A549 (cell line): Measurements from ENCODE around the gene ISCU. TPM values are rescaled to one million over a fixed set of nuclear protein-coding genes. Genes with fewer than 3 reads are reported as not detected.

Source experiments
- ATAC-seq, 2 experiments: fragments of 200-7000 bp in 1 of 2; fragments of >200 bp in 1 of 2; cut with Nextera tagmentation in 1 of 2; cut with Tn5 transposase in 1 of 2; 3 replicates each; pipeline versions ENCODE4 v1.8.0 to v1.9.1; 2018 to 2020; ENCODE audit warnings: mild to moderate bottlenecking in 1 of 2, moderate library complexity in 1 of 2
- CTCF ChIA-PET: fragments of 300-600 bp; sonication (Branson Sonifier 250); formaldehyde crosslinking; extraction: SDS; loops from one replicate; lab custom pipeline; 2021; ENCODE audit warnings: antibody characterized with exemption, inconsistent platforms; lab: Yijun Ruan, JAX
- POLR2A ChIA-PET: fragments of 350-600 bp; formaldehyde crosslinking; extraction: SDS; loops from one replicate; lab custom pipeline; 2021; ENCODE audit warnings: antibody characterized with exemption, inconsistent platforms; lab: Yijun Ruan, JAX
- DNase-seq, 2 experiments: peaks; one replicate each; pipeline versions ENCODE4 v3.0.0 to v3.0.0-alpha.2; 2011 to 2016; ENCODE audit warnings: low read depth in 1 of 2, low spot score in 1 of 2
- FAIRE-seq: peaks from 2 replicates; lab custom pipeline; 2011; peaks lifted over from hg19 to GRCh38; lab: Jason Lieb, UNC
- H3K27ac ChIP-seq, 2 experiments: fragments of >200 bp; sonication (Bioruptor Twin); formaldehyde crosslinking; 3 replicates each; pipeline ENCODE4 v1.5.1; 2016 to 2017
- H3K4me1 ChIP-seq: fragments of >200 bp; sonication (Bioruptor Twin); formaldehyde crosslinking; 3 replicates; pipeline ENCODE4 v1.6.1; 2016
- H3K4me2 ChIP-seq: fragments of >200 bp; sonication (Bioruptor Twin); formaldehyde crosslinking; 3 replicates; pipeline ENCODE4 v1.6.1; 2016
- H3K4me3 ChIP-seq: fragments of >200 bp; sonication (Bioruptor Twin); formaldehyde crosslinking; 3 replicates; pipeline ENCODE4 v1.5.1; 2016
- H3K9me3 ChIP-seq: fragments of >200 bp; sonication (Bioruptor Twin); formaldehyde crosslinking; 3 replicates; pipeline ENCODE4 v1.6.1; 2016
- ATOH8 ChIP-seq: fragments of 250-450 bp; sonication (Bioruptor Pico); IDR thresholded peaks from 2 replicates; pipeline ENCODE4 v1.5.0; 2020; ENCODE audit warnings: low read depth, mild to moderate bottlenecking, moderate library complexity
- BCL3 ChIP-seq: fragments of >200 bp; sonication (Bioruptor Twin); formaldehyde crosslinking; IDR thresholded peaks from 3 replicates; pipeline ENCODE4 v1.6.1; 2016
- BHLHE40 ChIP-seq: IDR thresholded peaks from 2 replicates; pipeline ENCODE4 v1.6.1; 2012; ENCODE audit warnings: low read depth, low read length, inconsistent platforms
- CBX2 ChIP-seq: fragments of 200-600 bp; sonication (generic); IDR thresholded peaks from 2 replicates; pipeline ENCODE4 v1.6.1; 2016; ENCODE audit warnings: low read depth, mild to moderate bottlenecking, borderline replicate concordance
- CBX8 ChIP-seq: fragments of 200-600 bp; sonication (generic); IDR thresholded peaks from 2 replicates; pipeline ENCODE4 v1.6.1; 2016
- CHD4 ChIP-seq: fragments of 200-600 bp; sonication (generic); IDR thresholded peaks from 2 replicates; pipeline ENCODE4 v1.6.1; 2016; ENCODE audit warnings: antibody characterized with exemption, mild to moderate bottlenecking, borderline replicate concordance
- CTCF ChIP-seq: fragments of >200 bp; sonication (Bioruptor Twin); formaldehyde crosslinking; IDR thresholded peaks from 3 replicates; pipeline ENCODE4 v1.5.1; 2016
- EHMT2 ChIP-seq: fragments of 200-600 bp; sonication (generic); IDR thresholded peaks from 2 replicates; pipeline ENCODE4 v1.6.1; 2016; ENCODE audit warnings: antibody characterized with exemption, low read depth, mild to moderate bottlenecking, moderate library complexity
- ELK1 ChIP-seq: fragments of 150-350 bp; IDR thresholded peaks from 2 replicates; pipeline ENCODE4 v1.6.1; 2014; ENCODE audit warnings: low read depth, mild to moderate bottlenecking, low read length
- ESRRA ChIP-seq: fragments of 150-350 bp; IDR thresholded peaks from 2 replicates; pipeline ENCODE4 v1.6.1; 2014; ENCODE audit warnings: mild to moderate bottlenecking, low read length, borderline replicate concordance
- GATA3 ChIP-seq: IDR thresholded peaks from 2 replicates; pipeline ENCODE4 v1.6.1; 2012; ENCODE audit warnings: borderline replicate concordance
- HOXB13 ChIP-seq: fragments of 250-450 bp; sonication (Bioruptor Pico); IDR thresholded peaks from 2 replicates; pipeline ENCODE4 v1.5.0; 2020; ENCODE audit warnings: low read depth, mild to moderate bottlenecking, moderate library complexity
- HOXB5 ChIP-seq: fragments of 250-450 bp; sonication (Bioruptor Pico); IDR thresholded peaks from 2 replicates; pipeline ENCODE4 v1.5.0; 2020; ENCODE audit warnings: mild to moderate bottlenecking, moderate library complexity
- JUN ChIP-seq, 2 experiments: fragments of >200 bp; sonication (Bioruptor Twin); formaldehyde crosslinking; IDR thresholded peaks; 2 replicates in 1 of 2; 3 replicates in 1 of 2; pipeline ENCODE4 v1.6.1; 2016 to 2017
- JUNB ChIP-seq: fragments of >200 bp; sonication (Bioruptor Twin); formaldehyde crosslinking; IDR thresholded peaks from 2 replicates; pipeline ENCODE4 v1.6.1; 2016
- MAFK ChIP-seq: fragments of 450-650 bp; IDR thresholded peaks from 2 replicates; pipeline ENCODE4 v1.6.1; 2014; ENCODE audit not compliant: partially characterized antibody
- MAX ChIP-seq: IDR thresholded peaks from 2 replicates; pipeline ENCODE4 v1.6.1; 2012
- NR3C1 ChIP-seq: fragments of >200 bp; sonication (Bioruptor Twin); formaldehyde crosslinking; IDR thresholded peaks from 3 replicates; pipeline ENCODE4 v1.6.1; 2017
- POLR2A ChIP-seq: IDR thresholded peaks from 2 replicates; pipeline ENCODE4 v1.6.1; 2012; ENCODE audit warnings: mild to moderate bottlenecking, low read length
- POLR2AphosphoS2 ChIP-seq: conservative IDR thresholded peaks from 2 replicates; pipeline ENCODE4 v1.6.1; 2012; ENCODE audit warnings: low read length, improper control_type of control experiment, inconsistent platforms
- RARB ChIP-seq: fragments of 250-450 bp; sonication (Bioruptor Pico); IDR thresholded peaks from 2 replicates; pipeline ENCODE4 v1.8.0; 2021; ENCODE audit warnings: mild to moderate bottlenecking, moderate library complexity
- TFCP2L1 ChIP-seq: fragments of 250-450 bp; sonication (Bioruptor Pico); IDR thresholded peaks from 2 replicates; pipeline ENCODE4 v1.5.0; 2021; ENCODE audit warnings: mild to moderate bottlenecking
- TP53 ChIP-seq: fragments of 250-450 bp; sonication (Bioruptor Pico); IDR thresholded peaks from 2 replicates; pipeline ENCODE4 v1.5.0; 2021; ENCODE audit warnings: mild to moderate bottlenecking, moderate library complexity
- USF2 ChIP-seq: fragments of 450-650 bp; IDR thresholded peaks from 2 replicates; pipeline ENCODE4 v1.6.1; 2014; ENCODE audit warnings: antibody characterized with exemption
- ZC3H11A ChIP-seq: fragments of 450-650 bp; IDR thresholded peaks from 2 replicates; pipeline ENCODE4 v1.6.1; 2014; ENCODE audit warnings: antibody characterized with exemption, mild to moderate bottlenecking
- WGBS: methylation state at CpG from one replicate; pipeline ENCODE4 v1.1.6; 2017; ENCODE audit errors: missing lambda C conversion rate; 5-methylcytosine and 5-hydroxymethylcytosine counted together
- polyA plus RNA-seq, 4 experiments: library from polyadenylated mRNA; depleted of rRNA in 3 of 4; stranded (reverse); fragments of >200 nt; fragmentation: RNase III in 1 of 4; extraction: RNeasy Plus Mini Kit Qiagen cat#74134 plus additional on column Dnase treatment in 1 of 4; gene quantifications; 2 replicates in 3 of 4; 3 replicates in 1 of 4; pipeline ENCODE4 v1.2.3, GENCODE V29; 2011 to 2017

ISCU gene
- polyA plus RNA-seq, 2 of the 4 experiments (the other 2 are of a cell fraction), result 97.5 to 174 TPM

- FAIRE-seq, result no peak
- no peak for TF ChIP-seq CHD4
- TF ChIP-seq ELK1, result no peak
- no peak for TF ChIP-seq ATOH8 (CRISPR knock-in tag)
- no peak for TF ChIP-seq BCL3
- no peak for TF ChIP-seq HOXB5
- no peak for TF ChIP-seq TP53 (CRISPR knock-in tag)
- no peak for TF ChIP-seq RARB
- no peak for TF ChIP-seq GATA3
- TF ChIP-seq NR3C1, result no peak
- no peak for TF ChIP-seq POLR2A
- TF ChIP-seq MAX, result no peak
- TF ChIP-seq TFCP2L1 (CRISPR knock-in tag), result no peak
- TF ChIP-seq ESRRA, result no peak
- no peak for TF ChIP-seq HOXB13 (CRISPR knock-in tag)
Measured at GRCh38 chr12:108580531-108580930, 18.1 kb downstream of the ISCU start.

GRCh38 chr12:108581311-108582227 is 19.2 kb downstream of the ISCU start:
- POLR2A ChIA-PET, result no interaction called here

More at GRCh38 chr12:108580531-108580930, 18.1 kb downstream of the ISCU start:
- no peaks in the 10 kb centered on the region for H3K4me1 ChIP-seq
- ChIA-PET POLR2A (no interaction called here), CTCF (interaction anchor here (2.2 kb wide), 1 partner anchor 38 kb away, joined by 10 read pairs; no protein-coding TSS in a partner anchor)
- H3K27ac ChIP-seq, result no peak overlapping the region
- ATAC-seq (no peak), DNase-seq (no peak)
- 72% methylated on average over 3 of the region's 3 CpGs for WGBS
- H3K4me2 ChIP-seq, result no peak overlapping the region
- H3K4me3 ChIP-seq, result no peak overlapping the region
- no peaks in the 10 kb centered on the region for H3K9me3 ChIP-seq

More at GRCh38 chr12:108581311-108582227, 19.2 kb downstream of the ISCU start:
- H3K4me3 ChIP-seq, result no peak overlapping the region
- H3K4me2 ChIP-seq, result no peak overlapping the region
- 79% methylated on average over 21 of the region's 33 CpGs for whole genome bisulfite sequencing
- H3K9me3 ChIP-seq, result no peaks in the 10 kb centered on the region
- TF ChIP-seq CBX8 (no peak), GATA3 (no peak), USF2 (no peak), CTCF (no peak), ZC3H11A (no peak), MAFK (no peak), ATOH8 (CRISPR knock-in tag) (no peak), MAX (no peak), CBX2 (no peak), POLR2AphosphoS2 (no peak), EHMT2 (no peak), HOXB5 (no peak), JUN (IDR thresholded peaks at IDR 0.05) (no peak), BHLHE40 (no peak), JUNB (no peak)
- H3K4me1 ChIP-seq, result no peaks in the 10 kb centered on the region
- no peak for ATAC-seq
- no peak for FAIRE-seq
- CTCF ChIA-PET, result interaction anchor here (1.4 to 3.4 kb wide), 4 partner anchors 11 to 223 kb away, joined by 4 to 17 read pairs (median 8); no protein-coding TSS in a partner anchor
- no peak for DNase-seq
- no peak overlapping the region for H3K27ac ChIP-seq
